Activated CD8-positive, alpha-beta memory T cell treated with anti-CD3 and anti-CD28 coated beads, Interleukin-2, amount 10 ng/mL, durations not matched to agents 7 days and 5 days (primary cell): Measurements from ENCODE around the gene IGF1R. TPM values are rescaled to one million over a fixed set of nuclear protein-coding genes. Genes with fewer than 3 reads are reported as not detected.
"Not testable (repeated sequence)": the region's sequence is repeated elsewhere in the genome, so short reads cannot be mapped to it uniquely, and the experiment has no call there.

ENCODE experiments used
- ATAC-seq: fragments of 150-1000 bp; cut with Tn5 transposase; one replicate; pipeline ENCODE4 v1.10.0; 2021; ENCODE audit warnings: moderate library complexity
- CTCF ChIA-PET: fragments of 350-600 bp; sonication (Branson Sonifier 250); formaldehyde crosslinking; loops from one replicate; lab custom pipeline; 2021; ENCODE audit warnings: antibody characterized with exemption; lab: Charles Lee
- DNase-seq: peaks from one replicate; pipeline ENCODE4 v3.0.0-alpha.2; 2020
- H3K27ac Mint-ChIP-seq: one replicate; pipeline ENCODE4 v1.8.0; 2021; ENCODE audit warnings: mild to moderate bottlenecking, mixed read lengths
- H3K27me3 Mint-ChIP-seq: one replicate; pipeline ENCODE4 v1.8.0; 2021; ENCODE audit warnings: mixed read lengths
- H3K36me3 Mint-ChIP-seq: one replicate; pipeline ENCODE4 v1.8.0; 2021; ENCODE audit warnings: mild to moderate bottlenecking, mixed read lengths
- H3K4me1 Mint-ChIP-seq: one replicate; pipeline ENCODE4 v1.8.0; 2021; ENCODE audit warnings: mixed read lengths
- H3K4me3 Mint-ChIP-seq: one replicate; pipeline ENCODE4 v1.8.0; 2021; ENCODE audit warnings: mild to moderate bottlenecking, moderate library complexity, mixed read lengths
- H3K9me3 Mint-ChIP-seq: one replicate; pipeline ENCODE4 v1.8.0; 2022; ENCODE audit warnings: low read depth, mixed read lengths
- total RNA-seq, 2 experiments: library from RNA; stranded (reverse); gene quantifications; one replicate each; pipeline ENCODE4 v1.2.3, GENCODE V29; 2021

Gene IGF1R
- total RNA-seq, 2 experiments from 2014 or later = 6.2 to 7.0 TPM

- H3K36me3 Mint-ChIP-seq = no peaks in the 10 kb centered on the region
- no peak overlapping the region for H3K27ac Mint-ChIP-seq
- H3K4me3 Mint-ChIP-seq = no peak overlapping the region
- no peaks in the 10 kb centered on the region for H3K4me1 Mint-ChIP-seq
- CTCF ChIA-PET = no interaction called here
- DNase-seq (no peak), ATAC-seq (no peak)
- H3K27me3 Mint-ChIP-seq = no peaks in the 10 kb centered on the region
- H3K9me3 Mint-ChIP-seq = peaks cover 4% of the 10 kb centered on the region
Observed at GRCh38 chr15:98980899-98981228, 332.5 kb downstream of the IGF1R start.

DNA sequence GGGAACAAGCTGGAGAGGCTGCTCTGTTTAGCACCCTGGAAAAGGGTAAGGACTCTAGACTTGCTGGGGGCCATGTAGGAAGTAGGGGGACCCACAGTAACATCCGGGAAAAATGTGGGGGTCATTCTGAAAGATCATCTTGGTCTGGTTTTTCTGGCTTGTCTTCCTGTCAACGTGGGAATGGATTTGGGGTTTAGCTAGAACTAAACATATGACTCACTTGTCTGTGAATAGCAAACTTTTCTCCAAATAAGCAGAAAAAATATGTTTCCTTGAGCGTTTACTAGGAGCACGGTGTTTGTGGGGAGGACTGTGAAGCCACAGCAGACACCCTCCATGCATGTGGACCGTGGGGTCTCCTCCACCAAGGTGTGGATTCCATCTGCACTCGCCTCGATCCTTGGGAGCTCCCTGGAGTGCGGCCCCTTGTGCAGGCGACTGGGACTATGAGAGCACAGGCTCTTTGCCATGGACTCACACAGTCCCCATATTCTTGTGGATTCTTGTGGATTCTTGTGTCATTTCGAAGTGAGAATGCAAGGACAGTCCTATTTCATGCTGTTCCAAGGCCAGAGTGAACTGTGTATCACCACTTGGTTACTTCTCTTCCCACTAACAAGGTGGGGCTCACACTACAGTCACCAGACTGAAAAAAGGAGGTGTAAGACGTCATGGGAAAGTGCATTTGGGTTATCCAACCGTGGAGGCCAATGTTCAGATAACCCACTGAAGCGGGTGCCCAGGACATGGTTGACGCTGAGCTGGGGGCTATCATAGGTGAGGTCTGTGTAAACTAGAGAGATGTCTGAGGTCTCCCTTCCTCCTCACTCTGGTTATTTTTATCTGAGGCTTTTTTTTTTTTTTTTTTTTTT is 333.7 kb downstream of the IGF1R start:
- DNase-seq (no peak), ATAC-seq (no peak)
- peaks cover 5% of the 10 kb centered on the region for H3K9me3 Mint-ChIP-seq
- no peaks in the 10 kb centered on the region for H3K27me3 Mint-ChIP-seq
- H3K4me1 Mint-ChIP-seq = no peaks in the 10 kb centered on the region
- CTCF ChIA-PET = no interaction called here
- no peaks in the 10 kb centered on the region for H3K36me3 Mint-ChIP-seq
- H3K4me3 Mint-ChIP-seq = no peak overlapping the region
- H3K27ac Mint-ChIP-seq = no peak overlapping the region

DNA sequence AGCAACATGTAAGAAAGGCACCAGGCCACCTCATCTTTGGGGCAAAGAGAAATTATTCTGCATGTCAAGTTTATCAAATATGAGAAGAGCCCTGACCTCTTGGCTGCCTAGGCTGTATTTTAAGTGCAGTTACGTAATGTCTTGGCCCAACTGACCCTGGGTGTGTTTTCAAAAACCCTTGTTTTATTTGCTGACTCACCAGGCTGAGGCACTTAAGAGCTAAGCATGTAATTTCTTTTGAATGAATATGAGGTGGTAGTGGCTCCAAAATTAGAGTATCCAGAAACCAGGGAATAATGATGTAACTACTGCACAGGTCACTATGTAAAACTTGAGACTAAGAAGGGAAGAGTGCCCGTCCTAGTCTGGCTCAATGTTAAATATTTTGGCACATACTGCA is 335.0 kb downstream of the IGF1R start:
- H3K36me3 Mint-ChIP-seq = no peaks in the 10 kb centered on the region
- no peak overlapping the region for H3K27ac Mint-ChIP-seq
- DNase-seq (no peak), ATAC-seq (no peak)
- H3K27me3 Mint-ChIP-seq = no peaks in the 10 kb centered on the region
- no peaks in the 10 kb centered on the region for H3K4me1 Mint-ChIP-seq
- H3K9me3 Mint-ChIP-seq = peaks cover 5% of the 10 kb centered on the region
- no peak overlapping the region for H3K4me3 Mint-ChIP-seq
- CTCF ChIA-PET = no interaction called here

DNA sequence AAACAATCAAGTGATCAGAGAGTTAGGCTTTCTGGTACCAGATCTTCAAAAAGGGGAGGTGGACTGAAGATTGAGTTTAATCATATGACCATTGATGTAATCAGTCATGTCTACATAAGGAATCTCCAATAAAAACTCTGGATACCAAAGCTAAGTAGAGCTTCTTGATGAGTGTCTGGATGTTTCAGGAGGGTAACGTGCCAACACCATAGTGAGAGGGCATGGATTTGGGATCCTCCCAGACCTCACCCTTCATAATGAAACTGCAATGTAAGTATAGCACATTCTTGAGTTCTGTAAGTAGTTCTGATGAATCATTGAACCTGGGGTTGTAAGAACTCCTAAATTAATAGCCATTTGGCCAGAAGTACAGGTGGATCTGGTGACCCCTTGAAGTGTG is 337.9 kb downstream of the IGF1R start:
- H3K27ac Mint-ChIP-seq = no peak overlapping the region
- H3K36me3 Mint-ChIP-seq = no peaks in the 10 kb centered on the region
- H3K9me3 Mint-ChIP-seq = peaks cover 7% of the 10 kb centered on the region
- CTCF ChIA-PET = no interaction called here
- peaks cover 12% of the 10 kb centered on the region for H3K27me3 Mint-ChIP-seq
- ATAC-seq (no peak), DNase-seq (no peak)
- no peaks in the 10 kb centered on the region for H3K4me1 Mint-ChIP-seq
- H3K4me3 Mint-ChIP-seq = no peak overlapping the region

GRCh38 chr15:98994892-98995291 is 346.6 kb downstream of the IGF1R start:
- Mint-ChIP-seq H3K4me1 (no peaks in the 10 kb centered on the region), H3K27ac (no peak overlapping the region), H3K36me3 (no peaks in the 10 kb centered on the region), H3K9me3 (peaks cover 7% of the 10 kb centered on the region), H3K27me3 (peaks cover 33% of the 10 kb centered on the region), H3K4me3 (no peak overlapping the region)
- no peak for ATAC-seq
- no peak for DNase-seq
- CTCF ChIA-PET = no interaction called here

- no peak for ATAC-seq
- no peak for DNase-seq
- Mint-ChIP-seq H3K36me3 (no peaks in the 10 kb centered on the region), H3K4me3 (no peak overlapping the region), H3K27me3 (peaks cover 26% of the 10 kb centered on the region), H3K9me3 (peaks cover 7% of the 10 kb centered on the region), H3K4me1 (no peaks in the 10 kb centered on the region), H3K27ac (no peak overlapping the region)
- CTCF ChIA-PET = no interaction called here
Observed at GRCh38 chr15:98996169-98996568, 347.8 kb downstream of the IGF1R start.

- no peak overlapping the region for H3K27ac Mint-ChIP-seq
- H3K9me3 Mint-ChIP-seq = peaks cover 7% of the 10 kb centered on the region
- H3K4me1 Mint-ChIP-seq = no peaks in the 10 kb centered on the region
- ATAC-seq = no peak
- H3K36me3 Mint-ChIP-seq = no peaks in the 10 kb centered on the region
- peaks cover 21% of the 10 kb centered on the region for H3K27me3 Mint-ChIP-seq
- CTCF ChIA-PET = no interaction called here
- H3K4me3 Mint-ChIP-seq = no peak overlapping the region
- DNase-seq = no peak
Observed at GRCh38 chr15:98996624-98997023, 348.3 kb downstream of the IGF1R start.

GRCh38 chr15:98997312-98997711 is 349.0 kb downstream of the IGF1R start:
- peaks cover 15% of the 10 kb centered on the region for H3K27me3 Mint-ChIP-seq
- no peaks in the 10 kb centered on the region for H3K36me3 Mint-ChIP-seq
- no peak overlapping the region for H3K4me3 Mint-ChIP-seq
- H3K4me1 Mint-ChIP-seq = no peaks in the 10 kb centered on the region
- ATAC-seq = no peak
- no peak for DNase-seq
- CTCF ChIA-PET = no interaction called here
- peaks cover 7% of the 10 kb centered on the region for H3K9me3 Mint-ChIP-seq
- no peak overlapping the region for H3K27ac Mint-ChIP-seq

- ATAC-seq (no peak), DNase-seq (no peak)
- H3K4me3 Mint-ChIP-seq = no peak overlapping the region
- peaks cover 7% of the 10 kb centered on the region for H3K9me3 Mint-ChIP-seq
- no peaks in the 10 kb centered on the region for H3K4me1 Mint-ChIP-seq
- H3K36me3 Mint-ChIP-seq = no peaks in the 10 kb centered on the region
- no peak overlapping the region for H3K27ac Mint-ChIP-seq
- H3K27me3 Mint-ChIP-seq = peaks cover 12% of the 10 kb centered on the region
- CTCF ChIA-PET = no interaction called here
Observed at GRCh38 chr15:98997755-98998154, 349.4 kb downstream of the IGF1R start.

GRCh38 chr15:98998279-98998678 is 349.9 kb downstream of the IGF1R start:
- Mint-ChIP-seq H3K9me3 (peaks cover 7% of the 10 kb centered on the region), H3K27me3 (peaks cover 7% of the 10 kb centered on the region), H3K27ac (no peak overlapping the region), H3K4me3 (no peak overlapping the region), H3K4me1 (no peaks in the 10 kb centered on the region), H3K36me3 (no peaks in the 10 kb centered on the region)
- CTCF ChIA-PET = no interaction called here
- DNase-seq (no peak), ATAC-seq (no peak)

GRCh38 chr15:98999233-98999632 is 350.9 kb downstream of the IGF1R start:
- no peak overlapping the region for H3K27ac Mint-ChIP-seq
- H3K27me3 Mint-ChIP-seq = peaks cover 9% of the 10 kb centered on the region
- ATAC-seq (no peak), DNase-seq (no peak)
- H3K4me1 Mint-ChIP-seq = no peaks in the 10 kb centered on the region
- CTCF ChIA-PET = no interaction called here
- peaks cover 7% of the 10 kb centered on the region for H3K9me3 Mint-ChIP-seq
- H3K4me3 Mint-ChIP-seq = no peak overlapping the region
- H3K36me3 Mint-ChIP-seq = no peaks in the 10 kb centered on the region

DNA sequence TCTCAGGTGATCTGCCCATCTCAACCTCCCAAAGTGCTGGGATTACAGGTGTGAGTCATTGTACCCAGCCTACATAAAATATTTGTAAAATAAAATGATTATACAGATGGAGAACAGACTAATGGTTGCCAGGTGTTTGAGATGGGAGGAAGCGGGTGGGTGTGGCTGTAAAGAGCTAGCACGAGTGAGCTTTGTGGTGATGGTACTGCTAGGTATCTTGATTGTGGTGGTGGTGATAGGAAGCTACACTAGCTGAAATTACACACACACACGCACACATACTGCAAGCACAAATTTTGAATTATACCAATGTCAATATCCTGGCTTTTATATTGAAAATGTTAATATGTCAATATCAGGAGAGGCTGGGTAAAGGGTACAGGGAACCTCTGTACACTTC is 353.9 kb downstream of the IGF1R start:
- Mint-ChIP-seq H3K27me3 (peaks cover 2% of the 10 kb centered on the region), H3K4me3 (no peak overlapping the region), H3K36me3 (no peaks in the 10 kb centered on the region), H3K4me1 (no peaks in the 10 kb centered on the region), H3K27ac (no peak overlapping the region), H3K9me3 (no peaks in the 10 kb centered on the region)
- CTCF ChIA-PET = no interaction called here
- ATAC-seq (no peak), DNase-seq (no peak)

GRCh38 chr15:99003317-99003716 is 355.0 kb downstream of the IGF1R start:
- CTCF ChIA-PET = interaction anchor here (0.6 kb wide), 1 partner anchor 56 kb away, joined by 4 read pairs; no protein-coding TSS in a partner anchor
- not testable (repeated sequence) for H3K4me1 Mint-ChIP-seq, H3K36me3 Mint-ChIP-seq, H3K9me3 Mint-ChIP-seq, H3K4me3 Mint-ChIP-seq, DNase-seq, ATAC-seq, H3K27ac Mint-ChIP-seq, H3K27me3 Mint-ChIP-seq
